OCI-LY7 (cell line): Measurements from ENCODE around the gene KRTAP5-9. TPM values are rescaled to one million over a fixed set of nuclear protein-coding genes. Genes with fewer than 3 reads are reported as not detected.

Experiments
- BruUV-seq: library from RNA; stranded (reverse); fragments of 400-500 nt; replicated peaks from 2 replicates; lab custom pipeline; 2021; lab: Mats Ljungman, UMichigan
- CTCF ChIA-PET: fragments of 300-600 bp; sonication (Branson Sonifier 250); formaldehyde crosslinking; loops from one replicate; lab custom pipeline; 2022; ENCODE audit warnings: antibody characterized with exemption; ENCODE audit not compliant: unreplicated experiment; lab: Charles Lee
- POLR2A ChIA-PET: fragments of 300-600 bp; sonication (Branson Sonifier 250); formaldehyde crosslinking; loops from one replicate; lab custom pipeline; 2022; ENCODE audit warnings: antibody characterized with exemption; lab: Charles Lee
- DNase-seq: peaks from one replicate; pipeline ENCODE4 v3.0.0-alpha.2; 2015; ENCODE audit warnings: low spot score
- H2AFZ ChIP-seq: fragments of 200-600 bp; sonication (generic), shearing (Covaris generic); 2 replicates; pipeline ENCODE4 v1.6.1; 2014; ENCODE audit warnings: mild to moderate bottlenecking, antibody characterized with exemption, low read length, moderate library complexity
- H3K27ac ChIP-seq: fragments of 200-600 bp; sonication (generic); 2 replicates; pipeline ENCODE4 v1.5.1; 2014; ENCODE audit warnings: mixed run types, low read depth, mild to moderate bottlenecking, moderate library complexity, low read length, inconsistent platforms; ENCODE audit not compliant: poor library complexity, severe bottlenecking
- H3K36me3 ChIP-seq: fragments of 200-600 bp; sonication (generic); 2 replicates; pipeline ENCODE4 v1.6.1; 2014; ENCODE audit warnings: mild to moderate bottlenecking, antibody characterized with exemption, low read length, moderate library complexity, mixed read lengths; ENCODE audit not compliant: insufficient read depth
- H3K4me1 ChIP-seq: fragments of 200-600 bp; sonication (generic); 2 replicates; pipeline ENCODE4 v1.5.1; 2014; ENCODE audit warnings: mild to moderate bottlenecking, low read length; ENCODE audit not compliant: insufficient read depth, poor library complexity, severe bottlenecking
- H3K4me2 ChIP-seq: fragments of 200-600 bp; sonication (generic); 2 replicates; pipeline ENCODE4 v1.6.1; 2014; ENCODE audit warnings: mild to moderate bottlenecking, low read length
- H3K4me3 ChIP-seq: fragments of 200-600 bp; sonication (generic); 2 replicates; pipeline ENCODE4 v1.5.1; 2014; ENCODE audit warnings: mild to moderate bottlenecking, low read depth, low read length; ENCODE audit not compliant: poor library complexity, severe bottlenecking
- H3K79me2 ChIP-seq: fragments of 200-600 bp; sonication (generic); 2 replicates; pipeline ENCODE4 v1.6.1; 2016; ENCODE audit warnings: low read depth, mild to moderate bottlenecking, low read length, moderate library complexity, mixed read lengths; ENCODE audit not compliant: insufficient read depth
- H3K9me2 ChIP-seq: fragments of 200-600 bp; sonication (generic); 2 replicates; pipeline ENCODE4 v1.6.1; 2016; ENCODE audit warnings: mild to moderate bottlenecking, low read length, mixed read lengths; ENCODE audit not compliant: insufficient read depth
- H3K9me3 ChIP-seq: fragments of 200-600 bp; sonication (generic); 2 replicates; pipeline ENCODE4 v1.6.1; 2014; ENCODE audit warnings: mild to moderate bottlenecking, mixed run types, low read length, mixed read lengths
- H4K20me1 ChIP-seq: fragments of 200-600 bp; sonication (generic); 2 replicates; pipeline ENCODE4 v1.6.1; 2014; ENCODE audit warnings: mild to moderate bottlenecking, antibody characterized with exemption, low read length, moderate library complexity, mixed read lengths; ENCODE audit not compliant: insufficient read depth
- CTCF ChIP-seq: fragments of 200-600 bp; sonication (generic); conservative IDR thresholded peaks from 2 replicates; pipeline ENCODE4 v1.5.1; 2014; ENCODE audit warnings: mild to moderate bottlenecking, antibody characterized with exemption, low read length, moderate library complexity, mixed read lengths
- EZH2phosphoT487 ChIP-seq: fragments of 200-600 bp; sonication (generic); IDR thresholded peaks from 2 replicates; pipeline ENCODE4 v1.6.1; 2018; ENCODE audit warnings: low read depth, borderline replicate concordance, mild to moderate bottlenecking, mixed run types, antibody characterized with exemption, low read length, moderate library complexity, mixed read lengths
- intact Hi-C: fragments of 100-400 bp; cut with micrococcal nuclease; formaldehyde crosslinking; loops from one replicate; pipeline ENCODE4 v1.10.0; 2022; ENCODE audit not compliant: unreplicated experiment
- total RNA-seq, 2 experiments: library from RNA; depleted of rRNA in 1 of 2; stranded (reverse); fragments of >200 nt in 1 of 2; shearing (Covaris generic) in 1 of 2; gene quantifications; 2 replicates each; pipeline ENCODE4 v1.2.3, GENCODE V29; 2014 to 2022

Gene KRTAP5-9
- total RNA-seq, 2 experiments from 2014 or later = not detected

GRCh38 chr11:71542382-71542781 is 5.8 kb upstream of the KRTAP5-9 start:
- no peaks in the 10 kb centered on the region for H3K36me3 ChIP-seq
- H3K9me3 ChIP-seq = no peaks in the 10 kb centered on the region
- H4K20me1 ChIP-seq = no peaks in the 10 kb centered on the region
- ChIA-PET CTCF (no interaction called here), POLR2A (interaction anchor here (1.2 kb wide), 1 partner anchor 10 kb away, joined by 6 read pairs; no protein-coding TSS in a partner anchor)
- no peak for DNase-seq
- BruUV-seq = no TSS peak
- H3K4me3 ChIP-seq = no peak overlapping the region
- no peak overlapping the region for H3K27ac ChIP-seq
- TF ChIP-seq CTCF (no peak), EZH2phosphoT487 (no peak)
- H3K4me2 ChIP-seq = no peak overlapping the region
- H2AFZ ChIP-seq = no peak overlapping the region
- no peaks in the 10 kb centered on the region for H3K4me1 ChIP-seq
- no peaks in the 10 kb centered on the region for H3K9me2 ChIP-seq
- no peaks in the 10 kb centered on the region for H3K79me2 ChIP-seq
- intact Hi-C loops = no loop called here

GRCh38 chr11:71542879-71543777 is 5.1 kb upstream of the KRTAP5-9 start:
- CTCF ChIA-PET = no interaction called here
- intact Hi-C loops = no loop called here

More at GRCh38 chr11:71542879-71543777, 5.1 kb upstream of the KRTAP5-9 start:
- POLR2A ChIA-PET = interaction anchor here (1.2 kb wide), 1 partner anchor 11 kb away, joined by 6 read pairs; no protein-coding TSS in a partner anchor
- Histone ChIP-seq H3K9me2 (no peaks in the 10 kb centered on the region), H4K20me1 (no peaks in the 10 kb centered on the region), H3K9me3 (no peaks in the 10 kb centered on the region), H3K4me1 (no peaks in the 10 kb centered on the region), H3K36me3 (no peaks in the 10 kb centered on the region), H3K79me2 (no peaks in the 10 kb centered on the region), H3K4me2 (no peak overlapping the region), H2AFZ (no peak overlapping the region), H3K27ac (no peak overlapping the region), H3K4me3 (no peak overlapping the region)
- no TSS peak for BruUV-seq
- no peak for DNase-seq
- no peak for TF ChIP-seq EZH2phosphoT487
- no peak for TF ChIP-seq CTCF
